Ramos (cell line): Measurements from ENCODE around the gene AGAP1.

Experiments used
- in situ Hi-C: fragments of 300-500 bp; cut with MboI; formaldehyde crosslinking; loops from one replicate; pipeline ENCODE4 v1.14.3; 2022; ENCODE audit warnings: low sequenced_read_pairs; ENCODE audit not compliant: unreplicated experiment

Gene AGAP1

GRCh38 chr2:235643680-235644511, 150.1 kb downstream of the AGAP1 start:
- in situ Hi-C loops, result no loop called here

- in situ Hi-C loops, result no loop called here
These were observed 153.4 kb downstream of the AGAP1 start for GRCh38 chr2:235647264-235647663.

GRCh38 chr2:235647877-235648276, 154.0 kb downstream of the AGAP1 start:
- in situ Hi-C loops, result no loop called here

- in situ Hi-C loops, result no loop called here
These were observed 155.6 kb downstream of the AGAP1 start for GRCh38 chr2:235649418-235649817.

- in situ Hi-C loops, result no loop called here
These were observed 157.8 kb downstream of the AGAP1 start for GRCh38 chr2:235651643-235652042.

GRCh38 chr2:235654103-235654813, 160.4 kb downstream of the AGAP1 start:
- in situ Hi-C loops, result no loop called here

GRCh38 chr2:235658351-235659174, 164.7 kb downstream of the AGAP1 start:
- in situ Hi-C loops, result no loop called here

- in situ Hi-C loops, result no loop called here
These were observed 166.0 kb downstream of the AGAP1 start for GRCh38 chr2:235659767-235660322.

GRCh38 chr2:235660484-235661082, 166.7 kb downstream of the AGAP1 start:
- in situ Hi-C loops, result no loop called here

- in situ Hi-C loops, result no loop called here
These were observed 167.5 kb downstream of the AGAP1 start for GRCh38 chr2:235661167-235661937.

- in situ Hi-C loops, result no loop called here
These were observed 168.1 kb downstream of the AGAP1 start for GRCh38 chr2:235661952-235662351.

GRCh38 chr2:235663875-235664274, 170.0 kb downstream of the AGAP1 start:
- in situ Hi-C loops, result no loop called here

- in situ Hi-C loops, result no loop called here
These were observed 171.9 kb downstream of the AGAP1 start for GRCh38 chr2:235665661-235666212.

- in situ Hi-C loops, result no loop called here
These were observed 172.5 kb downstream of the AGAP1 start for GRCh38 chr2:235666213-235666781.

GRCh38 chr2:235668782-235669181, 174.9 kb downstream of the AGAP1 start:
- in situ Hi-C loops, result no loop called here

- in situ Hi-C loops, result no loop called here
These were observed 175.5 kb downstream of the AGAP1 start for GRCh38 chr2:235669269-235669831.

- in situ Hi-C loops, result no loop called here
These were observed 176.4 kb downstream of the AGAP1 start for GRCh38 chr2:235669983-235670962.
